A172 (cell line): ENCODE results near the gene PPP1R26. TPM values are rescaled to one million over a fixed set of nuclear protein-coding genes. Genes with fewer than 3 reads are reported as not detected.
A peak's percentile ranks its signal among the peaks of the same experiment; 100 is the strongest.

Source experiments
- DNase-seq: peaks from one replicate; pipeline ENCODE4 v3.0.0-alpha.2; 2015; ENCODE audit warnings: low spot score
- total RNA-seq: library from RNA; depleted of rRNA; stranded (reverse); fragments of >200 nt; shearing (Covaris generic); gene quantifications from 2 replicates; pipeline ENCODE4 v1.2.3, GENCODE V29; 2014

Gene PPP1R26
- total RNA-seq, 1 experiment from 2014 or later, result 30.9 TPM

GRCh38 chr9:135464181-135464580 lies 15.4 kb upstream of the PPP1R26 start:
- DNase-seq, result peak; percentile 23

DNA sequence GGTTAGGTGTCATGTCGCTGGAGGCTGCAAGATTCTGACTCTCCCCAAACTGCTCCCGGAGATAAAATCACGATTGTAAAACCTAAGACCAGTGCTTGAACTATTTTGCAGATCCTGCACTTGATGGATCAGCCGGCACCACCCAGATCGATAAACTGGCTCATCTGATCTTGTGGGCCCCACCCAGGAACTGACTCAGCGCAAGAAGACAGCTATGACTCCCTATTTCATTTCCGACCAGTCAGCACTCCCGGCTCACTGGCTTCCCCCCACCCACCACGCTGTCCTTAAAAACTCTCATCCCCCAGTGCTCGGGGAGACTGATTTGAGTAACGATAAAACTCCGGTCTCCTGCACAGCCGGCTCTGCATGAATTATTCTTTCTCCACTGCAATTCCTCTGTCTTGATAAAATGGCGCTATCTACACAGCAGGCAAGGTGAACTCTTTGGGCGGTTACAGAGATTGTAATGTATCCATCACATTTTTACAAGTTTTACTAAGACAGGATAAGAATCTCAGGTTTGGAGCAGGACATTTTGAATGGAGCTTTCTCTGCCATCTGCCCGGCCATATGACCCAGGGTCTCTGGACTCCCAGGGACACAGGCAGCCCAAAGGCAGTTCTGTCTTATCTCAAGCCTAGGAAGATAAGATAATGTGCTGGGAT lies 10.6 kb upstream of the PPP1R26 start:
- DNase-seq, result peak; percentile 92

DNA sequence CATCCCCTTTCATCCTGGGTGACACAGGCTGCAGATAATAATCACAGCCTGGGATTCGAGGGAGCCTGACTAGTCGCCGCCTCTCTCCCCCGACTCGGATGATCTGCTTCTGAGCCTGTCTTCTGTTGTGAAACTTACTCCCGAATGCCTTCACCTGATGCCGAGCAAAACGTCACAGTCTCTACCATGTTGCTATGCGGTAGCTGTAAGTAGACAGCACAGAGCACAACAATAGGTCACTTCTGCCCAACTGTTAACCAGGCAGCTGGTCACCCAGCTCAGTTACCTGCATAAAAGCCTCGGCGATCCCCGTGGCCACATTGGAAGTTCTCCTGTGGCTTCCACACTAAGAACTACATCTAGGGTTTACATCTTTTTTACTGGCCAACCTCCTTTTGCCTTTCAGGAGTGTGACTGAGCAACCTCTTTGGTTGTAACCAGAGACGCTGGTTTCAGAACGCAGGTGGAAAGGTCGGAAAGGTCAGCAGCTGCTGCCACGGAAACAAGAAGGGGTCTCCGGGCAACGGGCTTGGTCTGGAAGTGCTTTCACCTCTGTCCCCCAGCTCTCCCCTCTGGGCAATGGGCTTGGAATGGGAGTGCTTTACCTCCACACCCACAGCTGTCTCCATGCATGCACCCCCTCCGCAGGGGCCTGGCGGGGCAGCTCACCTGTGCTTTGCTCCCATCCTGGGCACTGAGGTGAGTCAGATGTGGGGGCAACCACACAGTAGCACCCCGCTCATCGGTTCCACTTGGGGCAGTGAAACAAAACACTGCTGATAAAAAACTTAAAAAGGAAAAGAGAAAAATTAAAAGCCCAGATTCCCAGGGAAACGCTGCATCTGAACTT lies 7.6 kb upstream of the PPP1R26 start:
- DNase-seq, result no peak

- no peak for DNase-seq
Observed at GRCh38 chr9:135473972-135474543, 5.5 kb upstream of the PPP1R26 start.

DNA sequence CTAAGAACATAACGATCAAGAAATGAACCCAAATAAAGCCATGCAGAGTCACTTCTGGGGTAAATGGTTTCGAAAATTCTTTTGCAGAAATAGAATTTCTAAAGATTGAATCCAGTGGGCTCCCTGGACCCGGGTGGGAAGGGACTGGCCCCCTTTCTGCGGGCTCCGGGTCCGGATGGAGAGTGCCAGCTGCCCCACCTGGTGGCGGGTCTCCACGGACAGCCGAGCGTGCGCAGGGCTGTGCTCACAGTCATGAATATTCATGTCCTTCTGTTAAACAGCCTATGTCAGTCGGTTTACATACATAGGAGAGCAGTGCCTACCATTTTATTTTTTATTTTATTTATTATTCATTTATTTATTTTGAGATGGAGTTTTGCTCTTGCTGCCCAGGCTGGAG lies 4.7 kb upstream of the PPP1R26 start:
- DNase-seq, result no peak

GRCh38 chr9:135476561-135477355 lies 2.8 kb upstream of the PPP1R26 start:
- peak; percentile 77 for DNase-seq

- DNase-seq, result no peak
Observed at GRCh38 chr9:135478191-135478590, 1.4 kb upstream of the PPP1R26 start.

DNA sequence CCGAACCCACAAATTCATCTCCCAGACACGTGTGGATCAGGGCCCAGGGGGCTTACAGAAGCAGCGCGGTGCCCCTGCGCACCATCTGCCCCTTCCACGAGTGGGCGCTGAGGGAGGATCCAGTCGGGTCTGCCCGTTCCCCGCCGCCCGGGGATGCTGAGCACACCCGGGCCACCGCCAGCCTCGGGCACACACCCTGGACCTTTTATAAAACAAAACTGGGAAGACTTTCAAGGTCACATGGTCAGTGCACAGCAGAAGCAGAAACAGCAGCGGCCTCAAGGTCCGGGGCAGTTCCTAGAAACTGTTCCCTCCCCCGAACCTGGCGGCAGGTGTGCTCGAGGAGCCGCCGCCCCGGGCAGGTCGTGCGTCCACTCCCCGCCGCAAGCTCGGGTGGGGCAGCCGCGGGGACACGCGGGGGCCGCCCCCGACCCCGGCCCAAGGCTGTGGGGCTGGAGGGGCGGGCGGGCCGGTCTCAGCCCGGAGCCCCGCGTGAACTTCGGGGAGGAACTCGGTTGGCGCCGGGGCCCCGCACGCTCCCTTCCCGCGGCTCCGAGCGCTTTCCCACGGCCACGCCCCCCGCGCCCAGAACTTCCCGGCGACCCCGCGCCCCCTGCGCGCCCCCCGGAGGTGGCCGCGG lies 633 bp upstream of the PPP1R26 start:
- DNase-seq, result no peak

DNA sequence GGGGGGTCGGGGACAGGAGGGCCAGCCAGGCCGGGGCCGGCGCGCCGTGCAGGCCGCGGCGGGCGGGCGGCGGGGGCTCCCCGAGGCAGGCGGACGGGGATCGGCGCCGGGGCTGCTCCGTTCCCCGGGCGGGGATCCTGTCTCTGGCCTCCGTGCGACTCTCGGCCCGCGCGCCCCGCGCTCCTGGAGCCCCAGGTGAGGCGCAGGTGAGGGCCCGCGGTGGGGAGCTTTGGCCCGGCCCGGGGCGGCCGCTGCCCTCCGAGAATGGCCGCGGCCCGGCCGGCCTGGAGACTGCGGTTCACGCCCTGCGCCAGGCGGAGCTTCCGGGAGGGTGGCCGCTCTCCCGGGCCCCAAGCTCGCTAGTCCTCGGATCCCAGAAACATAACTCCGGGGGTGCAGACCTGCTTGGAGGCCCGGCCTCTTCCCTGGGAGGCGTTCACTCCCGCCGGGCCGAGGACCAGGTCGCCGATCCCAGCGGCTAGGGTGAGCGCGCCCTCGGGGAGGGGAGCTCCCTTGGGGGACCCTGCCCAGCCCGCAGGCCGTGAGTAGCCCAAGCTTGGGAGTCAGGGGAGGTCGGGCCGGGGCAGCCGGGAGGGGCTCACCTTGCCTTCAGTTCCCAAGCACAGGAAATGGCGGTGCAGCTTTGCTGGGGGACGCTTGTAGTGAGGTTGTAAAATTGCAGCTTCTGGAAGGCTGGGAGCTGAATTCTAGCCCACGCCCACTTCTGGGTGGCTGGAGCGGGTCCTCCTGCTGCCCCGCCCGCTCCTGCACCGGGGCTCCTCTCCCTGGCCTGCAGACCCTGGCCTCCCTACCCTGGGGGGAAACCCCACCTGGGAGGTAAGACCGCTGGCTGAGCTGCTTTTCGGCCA lies 723 bp downstream of the PPP1R26 start:
- DNase-seq, result peak; percentile 49

DNA sequence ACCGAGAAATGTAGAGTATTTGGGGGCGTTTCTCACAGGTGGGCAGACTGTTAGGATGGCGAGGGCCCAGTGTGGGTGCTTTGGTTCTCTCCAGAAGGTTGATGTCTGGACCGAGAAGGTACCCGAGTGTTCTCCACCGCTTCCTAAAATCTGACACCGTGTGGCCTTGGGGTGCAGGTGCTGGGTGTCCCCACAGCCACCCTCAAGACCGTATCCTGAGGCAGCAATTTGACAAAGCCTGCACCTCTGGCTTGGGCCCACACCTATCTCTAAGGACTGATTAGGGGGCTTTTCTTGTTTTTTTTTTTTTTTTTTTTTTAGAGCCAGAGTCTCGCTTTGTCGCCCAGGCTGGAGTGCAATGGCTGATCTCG lies 1.3 kb downstream of the PPP1R26 start:
- no peak for DNase-seq

GRCh38 chr9:135482015-135482754 lies 2.6 kb downstream of the PPP1R26 start:
- no peak for DNase-seq

DNA sequence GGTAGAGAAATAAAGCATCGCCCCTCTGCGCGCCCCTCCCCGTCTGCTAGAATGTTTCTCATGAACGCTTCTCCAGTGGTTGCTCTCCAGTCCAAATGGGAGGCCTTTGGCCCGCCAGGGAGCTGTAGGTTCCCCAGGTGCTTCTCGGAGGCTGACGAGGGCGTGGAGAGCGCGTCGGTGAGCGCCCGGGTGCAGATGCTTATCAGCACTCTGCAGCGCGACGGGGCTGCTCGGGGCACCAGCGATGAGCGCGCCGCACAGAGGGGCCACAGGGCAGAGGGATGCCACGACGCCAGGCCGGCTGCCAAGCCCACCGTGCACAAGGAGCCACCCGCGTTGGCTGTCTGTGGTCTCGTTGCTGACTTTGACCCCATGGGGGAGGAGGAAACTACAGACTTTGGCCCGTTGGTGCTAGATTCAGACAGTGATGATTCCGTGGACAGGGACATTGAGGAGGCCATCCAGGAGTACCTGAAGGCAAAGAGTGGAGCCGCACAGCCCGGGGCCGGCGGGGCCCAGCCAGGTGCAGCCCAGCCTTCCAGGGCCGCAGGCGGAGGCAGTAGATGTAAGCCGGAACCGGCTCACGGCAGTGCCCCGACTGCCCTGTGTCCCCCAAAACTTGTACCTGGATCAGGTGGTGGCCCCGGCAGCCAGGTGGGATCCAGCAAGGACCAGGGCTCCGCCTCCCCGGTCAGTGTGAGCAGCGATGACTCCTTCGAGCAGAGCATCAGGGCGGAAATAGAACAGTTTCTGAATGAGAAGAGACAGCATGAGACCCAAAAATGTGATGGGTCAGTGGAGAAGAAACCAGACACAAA lies 5.1 kb downstream of the PPP1R26 start:
- no peak for DNase-seq

GRCh38 chr9:135485385-135485784 lies 5.8 kb downstream of the PPP1R26 start:
- no peak for DNase-seq

- DNase-seq, result no peak
Observed at GRCh38 chr9:135485832-135486231, 6.2 kb downstream of the PPP1R26 start.

- no peak for DNase-seq
Observed at GRCh38 chr9:135486267-135487065, 6.9 kb downstream of the PPP1R26 start.

- no peak for DNase-seq
Observed at GRCh38 chr9:135487281-135488012, 7.9 kb downstream of the PPP1R26 start.

DNA sequence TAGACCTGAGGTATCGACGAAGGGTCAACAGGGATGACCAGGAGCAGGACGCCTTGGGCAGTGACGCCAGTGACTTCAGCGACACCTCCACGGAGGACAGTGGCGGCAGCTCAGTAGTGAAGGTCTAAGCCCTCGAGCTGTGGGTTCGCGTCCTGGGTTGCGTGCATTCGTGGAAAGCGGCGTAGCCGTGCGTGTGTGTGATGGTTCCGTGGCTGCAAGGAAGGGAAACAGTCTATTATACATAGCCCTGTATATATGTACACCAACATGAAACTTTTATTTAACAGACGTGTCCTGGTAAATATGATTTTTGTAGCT lies 8.4 kb downstream of the PPP1R26 start:
- no peak for DNase-seq

DNA sequence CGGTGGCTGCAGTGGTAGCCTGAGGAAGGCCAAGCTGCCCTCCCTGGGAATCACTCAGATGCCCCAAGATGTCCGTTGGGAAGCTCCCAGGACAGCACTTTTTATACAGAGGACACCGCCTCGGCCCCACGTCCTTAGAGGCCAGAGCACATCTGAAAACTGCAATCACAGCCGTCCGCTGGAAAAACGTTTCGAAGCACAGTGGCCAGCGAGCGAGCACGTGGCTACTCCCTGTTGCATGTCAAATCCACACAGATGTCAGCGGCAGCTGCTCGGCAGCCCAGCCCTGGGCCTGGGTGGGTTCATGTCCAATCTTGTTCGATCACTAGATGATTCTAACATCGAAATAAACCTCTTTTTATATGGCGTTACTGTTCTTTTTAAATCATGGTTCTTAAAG lies 8.9 kb downstream of the PPP1R26 start:
- no peak for DNase-seq
